H1 (cell line): Measurements from ENCODE around the gene CDADC1. TPM values are rescaled to one million over a fixed set of nuclear protein-coding genes. Genes with fewer than 3 reads are reported as not detected.

ENCODE experiments used
- BACH1 ChIP-seq: IDR thresholded peaks from 2 replicates; pipeline ENCODE4 v1.6.1; 2012; ENCODE audit warnings: low read length, improper control_type of control experiment
- CEBPB ChIP-seq: IDR thresholded peaks from 2 replicates; pipeline ENCODE4 v1.6.1; 2012; ENCODE audit warnings: low read depth, low read length
- CTBP2 ChIP-seq: IDR thresholded peaks from 2 replicates; pipeline ENCODE4 v1.7.0; 2011; ENCODE audit warnings: borderline replicate concordance, mild to moderate bottlenecking, moderate library complexity, mixed read lengths, low read length; ENCODE audit not compliant: insufficient read depth, insufficient read length
- NRF1 ChIP-seq: IDR thresholded peaks from 2 replicates; pipeline ENCODE4 v1.6.1; 2011; ENCODE audit warnings: mild to moderate bottlenecking, low read depth, low read length, improper control_type of control experiment
- SIX5 ChIP-seq: IDR thresholded peaks from 2 replicates; pipeline ENCODE4 v1.6.1; 2011; ENCODE audit warnings: mild to moderate bottlenecking, low read depth, low read length
- SP1 ChIP-seq: IDR thresholded peaks from 2 replicates; pipeline ENCODE4 v1.6.1; 2011; ENCODE audit warnings: low read depth, low read length
- TAF1 ChIP-seq: IDR thresholded peaks from 2 replicates; pipeline ENCODE4 v1.6.1; 2011; ENCODE audit warnings: mild to moderate bottlenecking, low read depth, low read length
- TEAD4 ChIP-seq: IDR thresholded peaks from 2 replicates; pipeline ENCODE4 v1.6.1; 2012; ENCODE audit warnings: low read depth, low read length, inconsistent platforms, mixed read lengths
- polyA plus RNA-seq, 7 experiments: library from polyadenylated mRNA; depleted of rRNA in 3 of 7; stranded (reverse) in 5 of 7; unstranded in 2 of 7; fragments of >200 nt in 5 of 7; fragments of 200-250 nt in 2 of 7; gene quantifications; 1 replicate in 5 of 7; 2 replicates in 1 of 7; 4 replicates in 1 of 7; pipeline versions ENCODE4 v1.2.1 to v1.2.3, GENCODE V29; 2011 to 2013; ENCODE audit warnings: missing spikeins in 2 of 7, mixed read lengths in 2 of 7
- total RNA-seq: library from RNA; stranded (reverse); fragmentation: NEBNext Ultra II Directional; extraction: Animal tissue kit (Norgen Biotek cat#: 25700); gene quantifications from 2 replicates; pipeline ENCODE4 v1.2.1, GENCODE V29; 2021
- TF ChIP-seq, protein P1 (sequence below): fragments of 300-600 bp; sonication (generic); IDR thresholded peaks from 2 replicates; pipeline ENCODE4 v1.7.1; 2012; ENCODE audit warnings: low read length, moderate library complexity, mild to moderate bottlenecking, inconsistent platforms; ENCODE audit not compliant: insufficient replicate concordance

Gene CDADC1
- total and polyA plus RNA-seq, 2 of the 8 experiments (the other 6 are each of a cell fraction or from before 2014, with no cell fraction given), result 0.98 to 2.7 TPM

GRCh38 chr13:49213997-49214916 is 33.5 kb upstream of the CDADC1 start (continued):
- TF ChIP-seq SP1 (no peak), CEBPB (no peak), NRF1 (no peak), TAF1 (no peak), CTBP2 (no peak), SIX5 (no peak), BACH1 (no peak), TEAD4 (no peak)
- TF ChIP-seq, protein P1, sequence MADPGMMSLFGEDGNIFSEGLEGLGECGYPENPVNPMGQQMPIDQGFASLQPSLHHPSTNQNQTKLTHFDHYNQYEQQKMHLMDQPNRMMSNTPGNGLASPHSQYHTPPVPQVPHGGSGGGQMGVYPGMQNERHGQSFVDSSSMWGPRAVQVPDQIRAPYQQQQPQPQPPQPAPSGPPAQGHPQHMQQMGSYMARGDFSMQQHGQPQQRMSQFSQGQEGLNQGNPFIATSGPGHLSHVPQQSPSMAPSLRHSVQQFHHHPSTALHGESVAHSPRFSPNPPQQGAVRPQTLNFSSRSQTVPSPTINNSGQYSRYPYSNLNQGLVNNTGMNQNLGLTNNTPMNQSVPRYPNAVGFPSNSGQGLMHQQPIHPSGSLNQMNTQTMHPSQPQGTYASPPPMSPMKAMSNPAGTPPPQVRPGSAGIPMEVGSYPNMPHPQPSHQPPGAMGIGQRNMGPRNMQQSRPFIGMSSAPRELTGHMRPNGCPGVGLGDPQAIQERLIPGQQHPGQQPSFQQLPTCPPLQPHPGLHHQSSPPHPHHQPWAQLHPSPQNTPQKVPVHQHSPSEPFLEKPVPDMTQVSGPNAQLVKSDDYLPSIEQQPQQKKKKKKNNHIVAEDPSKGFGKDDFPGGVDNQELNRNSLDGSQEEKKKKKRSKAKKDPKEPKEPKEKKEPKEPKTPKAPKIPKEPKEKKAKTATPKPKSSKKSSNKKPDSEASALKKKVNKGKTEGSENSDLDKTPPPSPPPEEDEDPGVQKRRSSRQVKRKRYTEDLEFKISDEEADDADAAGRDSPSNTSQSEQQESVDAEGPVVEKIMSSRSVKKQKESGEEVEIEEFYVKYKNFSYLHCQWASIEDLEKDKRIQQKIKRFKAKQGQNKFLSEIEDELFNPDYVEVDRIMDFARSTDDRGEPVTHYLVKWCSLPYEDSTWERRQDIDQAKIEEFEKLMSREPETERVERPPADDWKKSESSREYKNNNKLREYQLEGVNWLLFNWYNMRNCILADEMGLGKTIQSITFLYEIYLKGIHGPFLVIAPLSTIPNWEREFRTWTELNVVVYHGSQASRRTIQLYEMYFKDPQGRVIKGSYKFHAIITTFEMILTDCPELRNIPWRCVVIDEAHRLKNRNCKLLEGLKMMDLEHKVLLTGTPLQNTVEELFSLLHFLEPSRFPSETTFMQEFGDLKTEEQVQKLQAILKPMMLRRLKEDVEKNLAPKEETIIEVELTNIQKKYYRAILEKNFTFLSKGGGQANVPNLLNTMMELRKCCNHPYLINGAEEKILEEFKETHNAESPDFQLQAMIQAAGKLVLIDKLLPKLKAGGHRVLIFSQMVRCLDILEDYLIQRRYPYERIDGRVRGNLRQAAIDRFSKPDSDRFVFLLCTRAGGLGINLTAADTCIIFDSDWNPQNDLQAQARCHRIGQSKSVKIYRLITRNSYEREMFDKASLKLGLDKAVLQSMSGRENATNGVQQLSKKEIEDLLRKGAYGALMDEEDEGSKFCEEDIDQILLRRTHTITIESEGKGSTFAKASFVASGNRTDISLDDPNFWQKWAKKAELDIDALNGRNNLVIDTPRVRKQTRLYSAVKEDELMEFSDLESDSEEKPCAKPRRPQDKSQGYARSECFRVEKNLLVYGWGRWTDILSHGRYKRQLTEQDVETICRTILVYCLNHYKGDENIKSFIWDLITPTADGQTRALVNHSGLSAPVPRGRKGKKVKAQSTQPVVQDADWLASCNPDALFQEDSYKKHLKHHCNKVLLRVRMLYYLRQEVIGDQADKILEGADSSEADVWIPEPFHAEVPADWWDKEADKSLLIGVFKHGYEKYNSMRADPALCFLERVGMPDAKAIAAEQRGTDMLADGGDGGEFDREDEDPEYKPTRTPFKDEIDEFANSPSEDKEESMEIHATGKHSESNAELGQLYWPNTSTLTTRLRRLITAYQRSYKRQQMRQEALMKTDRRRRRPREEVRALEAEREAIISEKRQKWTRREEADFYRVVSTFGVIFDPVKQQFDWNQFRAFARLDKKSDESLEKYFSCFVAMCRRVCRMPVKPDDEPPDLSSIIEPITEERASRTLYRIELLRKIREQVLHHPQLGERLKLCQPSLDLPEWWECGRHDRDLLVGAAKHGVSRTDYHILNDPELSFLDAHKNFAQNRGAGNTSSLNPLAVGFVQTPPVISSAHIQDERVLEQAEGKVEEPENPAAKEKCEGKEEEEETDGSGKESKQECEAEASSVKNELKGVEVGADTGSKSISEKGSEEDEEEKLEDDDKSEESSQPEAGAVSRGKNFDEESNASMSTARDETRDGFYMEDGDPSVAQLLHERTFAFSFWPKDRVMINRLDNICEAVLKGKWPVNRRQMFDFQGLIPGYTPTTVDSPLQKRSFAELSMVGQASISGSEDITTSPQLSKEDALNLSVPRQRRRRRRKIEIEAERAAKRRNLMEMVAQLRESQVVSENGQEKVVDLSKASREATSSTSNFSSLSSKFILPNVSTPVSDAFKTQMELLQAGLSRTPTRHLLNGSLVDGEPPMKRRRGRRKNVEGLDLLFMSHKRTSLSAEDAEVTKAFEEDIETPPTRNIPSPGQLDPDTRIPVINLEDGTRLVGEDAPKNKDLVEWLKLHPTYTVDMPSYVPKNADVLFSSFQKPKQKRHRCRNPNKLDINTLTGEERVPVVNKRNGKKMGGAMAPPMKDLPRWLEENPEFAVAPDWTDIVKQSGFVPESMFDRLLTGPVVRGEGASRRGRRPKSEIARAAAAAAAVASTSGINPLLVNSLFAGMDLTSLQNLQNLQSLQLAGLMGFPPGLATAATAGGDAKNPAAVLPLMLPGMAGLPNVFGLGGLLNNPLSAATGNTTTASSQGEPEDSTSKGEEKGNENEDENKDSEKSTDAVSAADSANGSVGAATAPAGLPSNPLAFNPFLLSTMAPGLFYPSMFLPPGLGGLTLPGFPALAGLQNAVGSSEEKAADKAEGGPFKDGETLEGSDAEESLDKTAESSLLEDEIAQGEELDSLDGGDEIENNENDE, result no peak
